SU-DHL-6 (cell line): Measurements from ENCODE around the gene PGGHG.

Experiments
- H2AFZ ChIP-seq: fragments of 200-600 bp; sonication (generic); 2 replicates; pipeline ENCODE4 v1.6.1; 2014; ENCODE audit warnings: low read depth, mild to moderate bottlenecking, moderate library complexity, mixed read lengths, antibody characterized with exemption, low read length; ENCODE audit not compliant: severe bottlenecking
- H3F3A ChIP-seq: fragments of 200-600 bp; shearing (Covaris generic); 2 replicates; pipeline ENCODE4 v1.6.0; 2016; ENCODE audit warnings: antibody characterized with exemption, mild to moderate bottlenecking; ENCODE audit not compliant: insufficient read depth
- H3K27ac ChIP-seq: fragments of 200-600 bp; sonication (generic); 2 replicates; pipeline ENCODE4 v1.5.1; 2016; ENCODE audit warnings: low read depth, mild to moderate bottlenecking, low read length, moderate library complexity, mixed read lengths
- H3K27me3 ChIP-seq: fragments of 200-600 bp; sonication (generic), shearing (Covaris generic); 2 replicates; pipeline ENCODE4 v1.6.0; 2014; ENCODE audit warnings: mild to moderate bottlenecking, low read length
- H3K36me3 ChIP-seq: fragments of 200-600 bp; sonication (generic); 2 replicates; pipeline ENCODE4 v1.6.1; 2014; ENCODE audit warnings: mild to moderate bottlenecking, low read length, mixed read lengths
- H3K4me2 ChIP-seq: fragments of 300-600, 200-600 bp; shearing (Covaris generic), sonication (generic); 2 replicates; pipeline ENCODE4 v1.6.0; 2014; ENCODE audit warnings: low read length, low read depth, mild to moderate bottlenecking; ENCODE audit not compliant: poor library complexity, severe bottlenecking
- H3K4me3 ChIP-seq: fragments of 200-600 bp; sonication (generic); 2 replicates; pipeline ENCODE4 v1.5.1; 2014; ENCODE audit warnings: antibody characterized with exemption, low read length, mild to moderate bottlenecking, mixed read lengths; ENCODE audit not compliant: insufficient read depth, poor library complexity, severe bottlenecking
- H3K79me2 ChIP-seq: fragments of 200-600 bp; sonication (generic); 2 replicates; pipeline ENCODE4 v1.6.1; 2014; ENCODE audit warnings: mild to moderate bottlenecking, low read length, moderate library complexity; ENCODE audit not compliant: insufficient read depth
- H3K9ac ChIP-seq: fragments of 200-600 bp; sonication (generic); 2 replicates; pipeline ENCODE4 v1.7.0; 2014; ENCODE audit warnings: mild to moderate bottlenecking, low read length
- H3K9me2 ChIP-seq: fragments of 200-600 bp; sonication (generic); replicated peaks from 2 replicates; pipeline ENCODE4 v1.6.1; 2014; ENCODE audit warnings: low read length; ENCODE audit not compliant: insufficient read depth
- H3K9me3 ChIP-seq: fragments of 200-600 bp; sonication (generic); 2 replicates; pipeline ENCODE4 v1.6.1; 2014; ENCODE audit warnings: low read length, mixed read lengths; ENCODE audit not compliant: insufficient read depth
- H4K20me1 ChIP-seq: fragments of 200-600 bp; sonication (generic); 2 replicates; pipeline ENCODE4 v1.6.1; 2014; ENCODE audit warnings: low read depth, mild to moderate bottlenecking, antibody characterized with exemption, low read length, moderate library complexity, mixed read lengths
- EZH2phosphoT487 ChIP-seq: fragments of 200-600 bp; sonication (generic), shearing (Covaris generic); conservative IDR thresholded peaks from 2 replicates; pipeline ENCODE4 v1.6.1; 2018; ENCODE audit warnings: mild to moderate bottlenecking, antibody characterized with exemption, low read length, moderate library complexity, mixed read lengths
- TF ChIP-seq, protein P1 (sequence below): fragments of 200-600 bp; sonication (generic); IDR thresholded peaks from one replicate; pipeline ENCODE4 v1.5.1; 2017; ENCODE audit warnings: antibody characterized with exemption, mild to moderate bottlenecking, low read length, moderate library complexity; ENCODE audit not compliant: insufficient read depth, poor library complexity, severe bottlenecking

Gene PGGHG

DNA sequence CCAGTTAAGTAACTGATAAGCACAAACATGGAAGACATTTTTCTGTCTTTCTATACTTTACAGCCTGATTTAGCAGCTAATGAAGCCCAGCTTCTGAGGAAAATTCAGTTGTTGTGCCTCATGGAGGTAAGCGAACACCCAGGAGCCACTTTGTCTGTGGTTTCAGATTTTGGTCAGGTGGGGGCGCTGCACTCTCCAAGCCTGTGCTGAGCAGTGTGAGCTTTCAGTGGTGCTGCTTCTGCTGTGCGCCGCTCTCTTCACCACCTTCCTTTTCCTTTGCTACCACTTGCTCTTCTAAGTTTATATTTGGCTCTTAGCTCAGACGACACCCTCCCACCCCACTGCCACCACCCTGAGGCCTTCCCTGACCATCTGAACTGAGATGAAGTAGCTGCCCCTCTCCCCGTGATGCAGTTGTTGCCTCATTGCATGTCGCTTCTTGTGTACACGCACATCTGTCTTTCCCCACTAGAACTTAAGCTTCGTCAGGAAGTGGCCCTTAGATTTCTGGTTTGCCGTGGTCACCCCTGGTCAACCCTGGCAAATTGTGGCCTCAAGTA is 38.1 kb upstream of the PGGHG start:
- H3K9ac ChIP-seq = no peak overlapping the region
- peaks cover 26% of the 10 kb centered on the region for H3K36me3 ChIP-seq
- no peak overlapping the region for H3K4me3 ChIP-seq
- no peak overlapping the region for H3K4me2 ChIP-seq
- H2AFZ ChIP-seq = no peak overlapping the region
- no peak overlapping the region for H3K27ac ChIP-seq
- no peaks in the 10 kb centered on the region for H3K79me2 ChIP-seq
- peaks cover 6% of the 10 kb centered on the region; the same call in 1 of the 2 replicates for H3F3A ChIP-seq
- TF ChIP-seq, protein P1, sequence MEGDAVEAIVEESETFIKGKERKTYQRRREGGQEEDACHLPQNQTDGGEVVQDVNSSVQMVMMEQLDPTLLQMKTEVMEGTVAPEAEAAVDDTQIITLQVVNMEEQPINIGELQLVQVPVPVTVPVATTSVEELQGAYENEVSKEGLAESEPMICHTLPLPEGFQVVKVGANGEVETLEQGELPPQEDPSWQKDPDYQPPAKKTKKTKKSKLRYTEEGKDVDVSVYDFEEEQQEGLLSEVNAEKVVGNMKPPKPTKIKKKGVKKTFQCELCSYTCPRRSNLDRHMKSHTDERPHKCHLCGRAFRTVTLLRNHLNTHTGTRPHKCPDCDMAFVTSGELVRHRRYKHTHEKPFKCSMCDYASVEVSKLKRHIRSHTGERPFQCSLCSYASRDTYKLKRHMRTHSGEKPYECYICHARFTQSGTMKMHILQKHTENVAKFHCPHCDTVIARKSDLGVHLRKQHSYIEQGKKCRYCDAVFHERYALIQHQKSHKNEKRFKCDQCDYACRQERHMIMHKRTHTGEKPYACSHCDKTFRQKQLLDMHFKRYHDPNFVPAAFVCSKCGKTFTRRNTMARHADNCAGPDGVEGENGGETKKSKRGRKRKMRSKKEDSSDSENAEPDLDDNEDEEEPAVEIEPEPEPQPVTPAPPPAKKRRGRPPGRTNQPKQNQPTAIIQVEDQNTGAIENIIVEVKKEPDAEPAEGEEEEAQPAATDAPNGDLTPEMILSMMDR = peak; percentile 71
- no peak for TF ChIP-seq EZH2phosphoT487
- H4K20me1 ChIP-seq = no peaks in the 10 kb centered on the region
- H3K27me3 ChIP-seq = no peaks in the 10 kb centered on the region
- no peaks in the 10 kb centered on the region for H3K9me2 ChIP-seq
- H3K9me3 ChIP-seq = no peaks in the 10 kb centered on the region

DNA sequence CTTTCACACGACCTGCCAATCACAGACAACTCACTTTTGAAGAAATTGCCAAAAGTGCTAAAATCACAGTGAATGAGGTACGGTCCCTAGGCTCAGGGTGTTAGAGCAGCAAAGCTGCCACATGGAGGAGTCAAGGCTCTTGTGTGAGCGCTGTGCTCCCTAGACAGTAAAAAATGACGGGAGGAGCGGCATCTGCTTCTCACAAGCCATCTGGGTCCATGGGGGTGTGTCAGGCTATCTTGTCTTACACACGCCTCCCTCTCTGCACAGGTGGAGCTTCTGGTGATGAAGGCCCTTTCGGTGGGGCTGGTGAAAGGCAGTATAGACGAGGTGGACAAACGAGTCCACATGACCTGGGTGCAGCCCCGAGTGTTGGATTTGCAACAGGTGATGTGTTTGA is 37.4 kb upstream of the PGGHG start:
- Histone ChIP-seq H4K20me1 (no peaks in the 10 kb centered on the region), H3K27ac (no peak overlapping the region), H3K27me3 (no peaks in the 10 kb centered on the region), H3K36me3 (peaks cover 24% of the 10 kb centered on the region), H3F3A (peaks cover 6% of the 10 kb centered on the region; the same call in 1 of the 2 replicates), H3K9me2 (no peaks in the 10 kb centered on the region), H3K79me2 (no peaks in the 10 kb centered on the region), H3K9me3 (no peaks in the 10 kb centered on the region), H3K9ac (no peak overlapping the region), H3K4me2 (no peak overlapping the region), H3K4me3 (no peak overlapping the region), H2AFZ (no peak overlapping the region)
- TF ChIP-seq, protein P1 = no peak
- TF ChIP-seq EZH2phosphoT487 = no peak

DNA sequence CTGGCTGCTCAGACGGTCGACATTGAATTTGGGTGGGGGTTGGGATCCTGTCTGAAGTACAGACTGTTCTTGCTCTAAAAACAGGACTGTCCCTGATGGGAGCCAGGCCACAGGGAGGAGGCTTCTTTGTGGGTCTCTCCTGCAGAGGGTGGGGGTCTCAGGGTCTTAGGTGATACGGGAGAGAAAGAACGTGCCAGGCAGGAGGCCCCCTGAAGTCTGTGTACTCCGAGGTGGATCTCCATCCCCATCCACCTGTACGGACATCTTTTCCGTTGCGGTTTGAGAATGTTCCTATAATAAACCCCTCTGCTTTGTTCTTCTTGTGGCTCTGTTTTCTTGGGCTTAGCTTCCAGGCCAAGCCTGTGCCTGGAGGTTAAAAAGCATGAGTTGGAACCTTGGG is 36.3 kb upstream of the PGGHG start:
- Histone ChIP-seq H3K27ac (no peak overlapping the region), H3F3A (peaks cover 6% of the 10 kb centered on the region; the same call in 1 of the 2 replicates), H3K4me2 (no peak overlapping the region), H3K79me2 (no peaks in the 10 kb centered on the region), H3K9me3 (no peaks in the 10 kb centered on the region), H4K20me1 (no peaks in the 10 kb centered on the region), H2AFZ (no peak overlapping the region), H3K9me2 (no peaks in the 10 kb centered on the region), H3K36me3 (peaks cover 17% of the 10 kb centered on the region), H3K27me3 (no peaks in the 10 kb centered on the region), H3K9ac (no peak overlapping the region), H3K4me3 (no peak overlapping the region)
- TF ChIP-seq, protein P1 = no peak
